NCI-H526 (cell line): ENCODE data around the gene RABL3.
A peak's percentile ranks its signal among the peaks of the same experiment; 100 is the strongest.
"Not testable (repeated sequence)": the region's sequence is repeated elsewhere in the genome, so short reads cannot be mapped to it uniquely, and the experiment has no call there.

Experiments
- DNase-seq, 2 experiments: peaks; one replicate each; lab custom pipeline; 2025; lab: John Stamatoyannopoulos, UW

Gene RABL3

GRCh38 chr3:120645083-120645845, 97.1 kb downstream of the RABL3 start:
- DNase-seq: peak; percentile 18 to 31

DNA sequence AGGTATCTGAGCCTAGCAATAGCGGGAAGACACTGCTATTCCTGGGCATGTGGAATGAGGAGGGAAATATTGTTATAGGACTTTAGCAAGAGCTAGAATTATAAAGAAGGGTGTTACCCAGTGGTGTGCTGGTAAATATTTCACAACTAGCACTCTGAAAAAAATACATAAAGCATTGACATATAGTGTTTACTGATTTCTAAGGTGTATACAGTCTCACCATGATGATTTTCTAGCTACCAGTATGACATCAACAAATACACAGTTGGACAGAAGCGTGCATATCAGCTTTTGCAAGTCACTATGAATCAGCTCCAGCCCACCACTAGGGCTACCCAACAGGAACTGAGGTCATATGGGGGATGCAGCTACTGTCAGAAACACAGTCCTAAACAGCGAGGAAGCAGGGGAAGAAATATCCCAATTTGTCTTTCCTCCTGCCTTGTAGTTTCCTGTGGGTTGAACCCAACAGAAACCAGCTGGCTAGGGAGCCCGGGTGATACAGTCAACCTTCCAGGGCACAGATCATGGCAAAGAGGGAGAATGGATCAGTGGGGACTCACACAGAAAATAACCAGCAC, 99.9 kb downstream of the RABL3 start:
- DNase-seq: no peak

GRCh38 chr3:120641696-120642246, 100.5 kb downstream of the RABL3 start:
- no peak for DNase-seq

DNA sequence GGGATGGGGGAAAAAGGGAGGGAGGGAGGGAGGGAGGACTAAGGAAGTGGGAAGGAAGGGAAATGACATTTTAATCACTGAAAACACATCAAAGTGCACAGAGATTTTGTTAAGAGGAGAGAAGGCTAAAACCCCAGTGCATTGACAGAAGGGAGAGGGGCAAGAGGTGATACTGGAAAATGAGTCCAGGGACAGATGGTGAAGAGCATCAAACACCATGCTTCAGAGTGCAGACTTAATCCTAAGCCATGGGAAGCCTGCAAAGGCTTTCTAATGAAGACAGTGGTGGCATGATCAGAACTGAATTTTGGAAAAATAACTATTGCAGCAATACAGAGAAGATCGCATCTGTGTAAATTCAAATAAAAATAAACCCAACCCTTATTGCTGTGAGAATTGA, 102.1 kb downstream of the RABL3 start:
- DNase-seq: no peak

GRCh38 chr3:120638820-120639219, 103.5 kb downstream of the RABL3 start:
- DNase-seq: not testable (repeated sequence)

GRCh38 chr3:120637851-120638559, 104.3 kb downstream of the RABL3 start:
- DNase-seq: no peak

- no peak for DNase-seq
Measured at GRCh38 chr3:120636795-120637401, 105.4 kb downstream of the RABL3 start.
